CD4-positive, alpha-beta T cell treated with Interleukin-6 for 4 hours (primary cell): Measurements from ENCODE around the gene TBC1D22A.
"Not testable (repeated sequence)": the region's sequence is repeated elsewhere in the genome, so short reads cannot be mapped to it uniquely, and the experiment has no call there.

Source experiments
- DNase-seq: peaks from one replicate; pipeline ENCODE4 v3.0.0-alpha.2; 2020; ENCODE audit warnings: mixed read lengths

TBC1D22A gene

GRCh38 chr22:47116426-47117341, 354.2 kb downstream of the TBC1D22A start:
- no peak for DNase-seq

- not testable (repeated sequence) for DNase-seq
Measured at GRCh38 chr22:47117442-47117841, 355.0 kb downstream of the TBC1D22A start.

- no peak for DNase-seq
Measured at GRCh38 chr22:47119181-47119580, 356.7 kb downstream of the TBC1D22A start.

- DNase-seq, result no peak
Measured at GRCh38 chr22:47120399-47120798, 357.9 kb downstream of the TBC1D22A start.

- no peak for DNase-seq
Measured at GRCh38 chr22:47121791-47122190, 359.3 kb downstream of the TBC1D22A start.

GRCh38 chr22:47122441-47123000, 360.1 kb downstream of the TBC1D22A start:
- no peak for DNase-seq

- no peak for DNase-seq
Measured at GRCh38 chr22:47123006-47123826, 360.8 kb downstream of the TBC1D22A start.

GRCh38 chr22:47123827-47124442, 361.5 kb downstream of the TBC1D22A start:
- no peak for DNase-seq

GRCh38 chr22:47124451-47124881, 362.0 kb downstream of the TBC1D22A start:
- DNase-seq, result no peak

GRCh38 chr22:47124961-47125360, 362.5 kb downstream of the TBC1D22A start:
- no peak for DNase-seq

- no peak for DNase-seq
Measured at GRCh38 chr22:47125603-47126002, 363.2 kb downstream of the TBC1D22A start.

GRCh38 chr22:47126344-47126811, 363.9 kb downstream of the TBC1D22A start:
- no peak for DNase-seq

GRCh38 chr22:47127441-47127871, 365.0 kb downstream of the TBC1D22A start:
- no peak for DNase-seq

GRCh38 chr22:47128216-47128615, 365.8 kb downstream of the TBC1D22A start:
- no peak for DNase-seq

GRCh38 chr22:47128622-47129215, 366.3 kb downstream of the TBC1D22A start:
- DNase-seq, result no peak

- no peak for DNase-seq
Measured at GRCh38 chr22:47129902-47130635, 367.6 kb downstream of the TBC1D22A start.

- DNase-seq, result no peak
Measured at GRCh38 chr22:47130883-47131631, 368.6 kb downstream of the TBC1D22A start.

GRCh38 chr22:47131632-47132427, 369.4 kb downstream of the TBC1D22A start:
- DNase-seq, result no peak

GRCh38 chr22:47132428-47132825, 370.0 kb downstream of the TBC1D22A start:
- DNase-seq, result no peak
